Heart right ventricle (tissue), 16 donors: Measurements from ENCODE around the gene OBI1. TPM values are rescaled to one million over a fixed set of nuclear protein-coding genes. Genes with fewer than 3 reads are reported as not detected.

Source experiments
- ATAC-seq, 8 donors: fragments of 200-7000 bp; cut with Tn5 transposase; one replicate each; pipeline ENCODE4 v1.9.1; 2020; ENCODE audit warnings: mild to moderate bottlenecking in 8 of 8, moderate library complexity in 8 of 8, moderate number of reproducible peaks in 1 of 8
- DNase-seq, 2 donors: peaks; one replicate each; pipeline ENCODE4 v3.0.0-alpha.2; 2020
- H3K27ac ChIP-seq, 10 donors: fragments of 200-600 bp; sonication (generic) in 2 of 10; one replicate each; pipeline versions ENCODE4 v1.5.0 to v1.8.0; 2020 to 2022; ENCODE audit warnings: mild to moderate bottlenecking in 3 of 10
- H3K27me3 ChIP-seq, 7 donors: fragments of 200-600 bp; one replicate each; pipeline ENCODE4 v1.8.0; 2021 to 2022; ENCODE audit warnings: mild to moderate bottlenecking in 2 of 7
- H3K36me3 ChIP-seq, 9 donors: fragments of 200-600 bp; sonication (generic) in 1 of 9; one replicate each; pipeline versions ENCODE4 v1.5.0 to v1.8.0; 2020 to 2022; ENCODE audit warnings: mild to moderate bottlenecking in 2 of 9
- H3K4me1 ChIP-seq, 9 donors: fragments of 200-600 bp; sonication (generic) in 1 of 9; one replicate each; pipeline versions ENCODE4 v1.5.0 to v1.8.0; 2020 to 2022; ENCODE audit warnings: mild to moderate bottlenecking in 4 of 9
- H3K4me3 ChIP-seq, 10 donors: fragments of 200-600 bp; sonication (generic) in 2 of 10; one replicate each; pipeline versions ENCODE4 v1.5.0 to v1.8.0; 2020 to 2022; ENCODE audit warnings: mild to moderate bottlenecking in 7 of 10, moderate library complexity in 2 of 10
- H3K9me3 ChIP-seq, 11 donors: fragments of 200-600 bp in 10 of 11; sonication (generic) in 2 of 11; one replicate each; pipeline versions ENCODE4 v1.5.0 to v1.8.0; 2013 to 2022; ENCODE audit warnings: mild to moderate bottlenecking in 2 of 11, control low read depth in 1 of 11, moderate library complexity in 1 of 11
- CTCF ChIP-seq, 9 donors: fragments of 200-600 bp; sonication (generic) in 2 of 9; IDR thresholded peaks; one replicate each; pipeline versions ENCODE4 v1.5.0 to v1.8.0; 2021 to 2022; ENCODE audit warnings: antibody characterized with exemption in 9 of 9, mild to moderate bottlenecking in 5 of 9, moderate library complexity in 1 of 9
- WGBS, 2 donors: extraction: QIAGEN DNeasy Blood & Tissue Kit; methylation state at CpG; one replicate each; pipeline ENCODE4 v1.1.7; 2013; ENCODE audit warnings: inconsistent platforms in 1 of 2; 5-methylcytosine and 5-hydroxymethylcytosine counted together
- intact Hi-C, 10 donors: fragments of 100-400 bp; cut with DNase I; formaldehyde crosslinking; loops; one replicate each; pipeline versions ENCODE4 v1.11.1 to v1.14.2; 2022
- polyA plus RNA-seq, 2 donors: library from polyadenylated mRNA; stranded (reverse); fragments of 200-250 nt; gene quantifications; one replicate each; pipeline ENCODE4 v1.2.3, GENCODE V29; 2013
- total RNA-seq, 10 donors: library from RNA; stranded (reverse); fragmentation: NEBNext Ultra II Directional in 3 of 10; extraction: Animal tissue kit (Norgen Biotek cat#: 25700) in 3 of 10; gene quantifications; one replicate each; pipeline versions ENCODE4 v1.2.1 to v1.2.4, GENCODE V29; 2021 to 2023
- donor health status: Arrhythmogenic right ventricular cardiomyopathy.
- donor health status: ischemic (EF 13 %, LVEDD 7.1; RV severe dilation, severe dysfunction).
- donor health status: healthy with polysubstance abuse.
- donor health status: DM: no; HTN: yes; CAD: no.
- donor health status: DM: no; HTN: no; CAD: no.
- donor health status: ischemic (EF 25% LVEDD 6.9; RV normal size, moderate dysfunction).
- donor health status: ischemic (EF 25% LVEDD 5.7; RV mildly dilated, moderate dysfunction).
- donor health status: healthy.
- donor health status: DM: yes; HTN: yes; CAD: no.
- donor health status: Ischemic cardiomyopathy.
- donor health status: ischemic (EF 35%, LVEDD 5.7; RV mildly dilated, moderate dysfunction).
- donor health status: nonischemic (EF 11% LVEDD 7.7; RV severe dilation, severe dysfunction).
- donor health status: DM: yes; HTN: yes; CAD: no.
- donor health status: PGD.
- donor health status: ischemic (EF 29% LVEDD 5.4; RV normal size, mild dysfunction).
- donor health status: nonischemic (EF 23%, LVEDD 6.1; RV moderate dilation, normal function).

The OBI1 gene
- total and polyA plus RNA-seq, 12 donors, result 2.8 to 12.3 (median 9.3) TPM

DNA sequence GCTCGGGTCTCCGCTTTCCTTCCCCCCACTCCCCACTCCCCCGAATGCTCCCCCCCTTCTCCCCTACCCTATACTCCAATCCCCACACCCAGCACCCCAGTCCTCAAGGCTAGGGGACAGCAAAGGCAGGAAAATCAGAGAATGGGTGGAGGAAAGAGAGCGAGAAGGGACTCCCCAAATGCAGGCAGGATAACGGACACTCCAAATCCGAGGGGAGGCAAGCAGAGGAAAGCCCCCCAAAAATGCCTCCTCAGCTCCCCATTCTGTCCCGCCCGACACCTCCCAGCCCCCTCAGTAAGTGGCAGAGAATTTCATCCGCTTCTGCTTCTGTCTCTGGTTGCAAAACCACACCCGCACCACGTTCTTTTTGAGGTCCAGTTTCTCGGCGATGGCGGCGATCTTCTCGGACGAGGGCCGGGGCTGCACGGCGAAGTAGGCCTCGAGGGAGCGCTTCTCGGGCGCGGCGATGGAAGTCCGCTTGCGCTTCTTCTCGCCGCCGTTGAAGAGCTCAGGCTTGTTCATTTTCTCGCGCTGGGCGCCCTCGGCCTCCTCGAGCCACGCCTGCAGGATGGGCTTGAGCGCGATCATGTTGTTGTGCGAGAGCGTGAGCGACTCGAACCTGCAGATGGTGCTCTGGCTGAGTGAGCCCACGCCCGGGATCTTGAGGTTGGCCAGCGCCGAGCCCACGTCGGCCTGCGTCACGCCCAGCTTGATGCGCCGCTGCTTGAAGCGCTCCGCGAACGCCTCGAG, 57.7 kb downstream of the OBI1 start:
- Histone ChIP-seq H3K27ac (no peak overlapping the region), H3K4me1 (peaks cover 4 to 43% (median 27%) of the 10 kb centered on the region in 9 donors), H3K9me3 (no peaks in the 10 kb centered on the region), H3K27me3 (peaks cover 53 to 96% (median 95%) of the 10 kb centered on the region in 7 donors), H3K36me3 (no peaks in the 10 kb centered on the region), H3K4me3 (peak overlapping the region in 7 of 10 donors; percentile 15 to 35 (median 26))
- DNase-seq (no peak), ATAC-seq (peak in 1 of 8 donors; percentile 19)
- intact Hi-C loops, result loop anchor here in 1 of 10 donors (10.0 kb wide), 1 partner anchor 54 kb away; the partner anchor contains the start of gene OBI1
- TF ChIP-seq CTCF (IDR thresholded peaks at IDR 0.05), result no peak
- WGBS, 2 donors, result 2 to 4% methylated on average over 58 of the region's 58 CpGs

- peaks cover 4 to 53% (median 32%) of the 10 kb centered on the region in 9 donors for H3K4me1 ChIP-seq
- intact Hi-C loops, result loop anchor here in 1 of 10 donors (10.0 kb wide), 1 partner anchor 54 kb away; the partner anchor contains the start of gene OBI1
- DNase-seq, result no peak
- H3K36me3 ChIP-seq, result no peaks in the 10 kb centered on the region
- H3K27me3 ChIP-seq, result peaks cover 56 to 96% (median 95%) of the 10 kb centered on the region in 7 donors
- no peaks in the 10 kb centered on the region for H3K9me3 ChIP-seq
- no peak for TF ChIP-seq CTCF (IDR thresholded peaks at IDR 0.05)
- WGBS, 2 donors, result 20 to 24% methylated on average over 13 of the region's 13 CpGs
- H3K4me3 ChIP-seq, result no peak overlapping the region
- ATAC-seq, result no peak
- H3K27ac ChIP-seq, result no peak overlapping the region
These were observed 58.6 kb downstream of the OBI1 start for GRCh38 chr13:78600280-78600883.

DNA sequence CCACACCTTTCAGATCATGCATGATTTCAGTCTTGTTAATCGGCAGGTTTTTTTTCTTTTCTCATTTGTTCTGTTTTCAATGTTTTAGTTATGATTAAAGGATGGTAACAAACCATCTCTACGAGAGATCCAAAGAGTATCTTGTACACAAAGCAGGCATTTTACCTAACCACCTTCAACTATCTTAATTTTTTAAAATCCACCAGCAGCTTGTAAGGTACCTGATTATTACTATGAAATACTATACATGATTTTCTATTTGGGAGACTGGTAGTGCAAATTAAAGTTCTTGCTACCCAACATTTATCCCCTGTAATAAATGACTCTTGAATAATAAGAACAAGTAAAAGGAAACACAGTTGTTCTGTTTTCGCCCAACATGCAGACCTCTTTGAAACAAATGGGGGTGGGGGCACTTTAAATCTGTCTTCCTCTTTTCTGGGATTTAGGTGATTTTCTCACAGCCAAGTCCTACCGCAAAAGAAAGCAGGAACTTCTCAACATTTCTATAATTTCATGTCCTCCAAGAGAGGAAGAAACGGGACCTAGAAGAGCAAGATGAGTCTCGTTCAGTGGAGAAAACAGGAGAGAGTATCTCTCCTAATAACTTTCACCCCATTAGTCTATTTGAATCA, 59.2 kb downstream of the OBI1 start:
- no peak overlapping the region for H3K4me3 ChIP-seq
- intact Hi-C loops, result loop anchor here in 1 of 10 donors (10.0 kb wide), 1 partner anchor 55 kb away; the partner anchor contains the start of gene OBI1
- WGBS, 2 donors, result 18 to 28% methylated on average over 6 of the region's 6 CpGs
- H3K27ac ChIP-seq, result no peak overlapping the region
- peaks cover 4 to 54% (median 32%) of the 10 kb centered on the region in 9 donors for H3K4me1 ChIP-seq
- TF ChIP-seq CTCF (IDR thresholded peaks at IDR 0.05), result no peak
- H3K27me3 ChIP-seq, result peaks cover 62 to 96% (median 95%) of the 10 kb centered on the region in 7 donors
- no peak for ATAC-seq
- DNase-seq, result no peak
- no peaks in the 10 kb centered on the region for H3K36me3 ChIP-seq
- no peaks in the 10 kb centered on the region for H3K9me3 ChIP-seq

GRCh38 chr13:78598966-78599644, 59.9 kb downstream of the OBI1 start:
- intact Hi-C loops, result no loop called here
- no peak for TF ChIP-seq CTCF (IDR thresholded peaks at IDR 0.05)
- Histone ChIP-seq H3K4me3 (no peak overlapping the region), H3K27me3 (peaks cover 64 to 96% (median 96%) of the 10 kb centered on the region in 7 donors), H3K36me3 (no peaks in the 10 kb centered on the region), H3K27ac (no peak overlapping the region), H3K9me3 (no peaks in the 10 kb centered on the region), H3K4me1 (peaks cover 4 to 53% (median 32%) of the 10 kb centered on the region in 9 donors)
- WGBS, 2 donors, result 16 to 35% methylated on average over 5 of the region's 5 CpGs
- DNase-seq (no peak), ATAC-seq (no peak)
